ENCODE data around the gene OGFOD2.

The OGFOD2 gene

GRCh38 chr12:123017753-123018152 lies 42.7 kb downstream of the OGFOD2 start:
- TF ChIP-seq CTCF (IDR thresholded peaks at IDR 0.05; ENCODE audit: insufficient read depth, low read depth, low read length, missing control alignments): no peak
- no peak overlapping the region for H3K4me3 ChIP-seq (ENCODE audit: low read depth, low read length)
- no peak for DNase-seq (ENCODE audit: low read depth)

- no peak for TF ChIP-seq CTCF (IDR thresholded peaks at IDR 0.05; ENCODE audit: insufficient read depth, low read depth, low read length, missing control alignments)
- no peak for DNase-seq (ENCODE audit: low read depth)
- no peak overlapping the region for H3K4me3 ChIP-seq (ENCODE audit: low read depth, low read length)
These were observed 44.7 kb downstream of the OGFOD2 start for GRCh38 chr12:123019841-123020138.

GRCh38 chr12:123021688-123022604 lies 46.9 kb downstream of the OGFOD2 start:
- TF ChIP-seq CTCF (IDR thresholded peaks at IDR 0.05; ENCODE audit: insufficient read depth, low read depth, low read length, missing control alignments): no peak
- no peak for DNase-seq (ENCODE audit: low read depth)
- no peak overlapping the region for H3K4me3 ChIP-seq (ENCODE audit: low read depth, low read length)

GRCh38 chr12:123022846-123023245 lies 47.8 kb downstream of the OGFOD2 start:
- DNase-seq (ENCODE audit: low read depth): no peak
- no peak for TF ChIP-seq CTCF (IDR thresholded peaks at IDR 0.05; ENCODE audit: insufficient read depth, low read depth, low read length, missing control alignments)
- H3K4me3 ChIP-seq (ENCODE audit: low read depth, low read length): no peak overlapping the region

- no peak for DNase-seq (ENCODE audit: low read depth)
- TF ChIP-seq CTCF (IDR thresholded peaks at IDR 0.05; ENCODE audit: insufficient read depth, low read depth, low read length, missing control alignments): no peak
- no peak overlapping the region for H3K4me3 ChIP-seq (ENCODE audit: low read depth, low read length)
These were observed 49.9 kb downstream of the OGFOD2 start for GRCh38 chr12:123024819-123025391.

- no peak overlapping the region for H3K4me3 ChIP-seq (ENCODE audit: low read depth, low read length)
- no peak for TF ChIP-seq CTCF (IDR thresholded peaks at IDR 0.05; ENCODE audit: insufficient read depth, low read depth, low read length, missing control alignments)
- DNase-seq (ENCODE audit: low read depth): no peak
These were observed 51.2 kb downstream of the OGFOD2 start for GRCh38 chr12:123026094-123026853.

Data from GM12865 (cell line).